Gastroesophageal sphincter (tissue), 3 donors: ENCODE data around the gene ZNF236.

Experiments
- CTCF ChIP-seq, 4 experiments: fragments of 200-600 bp in 2 of 4; fragments of 450-650 bp in 2 of 4; sonication (generic) in 1 of 4; IDR thresholded peaks; one replicate each; pipeline ENCODE4 v1.5.1; 2017 to 2019; ENCODE audit warnings: antibody characterized with exemption in 4 of 4, mild to moderate bottlenecking in 2 of 4, moderate library complexity in 2 of 4
- POLR2A ChIP-seq, 2 donors: fragments of 450-650 bp; IDR thresholded peaks; one replicate each; pipeline ENCODE4 v1.6.1; 2017; ENCODE audit warnings: antibody characterized with exemption in 2 of 2, mild to moderate bottlenecking in 2 of 2, moderate library complexity in 1 of 2
- POLR2AphosphoS5 ChIP-seq: sonication (generic); formaldehyde crosslinking; IDR thresholded peaks from one replicate; pipeline ENCODE4 v1.6.1; 2017; ENCODE audit warnings: antibody characterized with exemption

- TF ChIP-seq POLR2A (IDR thresholded peaks at IDR 0.05) (no peak), CTCF (IDR thresholded peaks at IDR 0.05) (no peak), POLR2AphosphoS5 (no peak)
Observed at GRCh38 chr18:76978616-76979015, 156.3 kb downstream of the ZNF236 start.
